ENCODE measurements around the gene TFF1. TPM values are rescaled to one million over a fixed set of nuclear protein-coding genes. Genes with fewer than 3 reads are reported as not detected.

Gene TFF1
- total RNA-seq, 1 experiment from 2014 or later: not detected

- Histone ChIP-seq H3K4me3 (no peak overlapping the region), H3K36me3 (no peaks in the 10 kb centered on the region), H3K27me3 (no peaks in the 10 kb centered on the region), H3K4me1 (no peaks in the 10 kb centered on the region), H3K9me3 (replicated peaks) (no peaks in the 10 kb centered on the region), H3K27ac (no peak overlapping the region)
- DNase-seq: no peak
Measured at GRCh38 chr21:42405064-42406013, 39.0 kb upstream of the TFF1 start.

GRCh38 chr21:42404539-42404938 is 38.2 kb upstream of the TFF1 start:
- Histone ChIP-seq H3K27ac (no peak overlapping the region), H3K36me3 (no peaks in the 10 kb centered on the region), H3K9me3 (replicated peaks) (no peaks in the 10 kb centered on the region), H3K27me3 (no peaks in the 10 kb centered on the region), H3K4me3 (no peak overlapping the region), H3K4me1 (no peaks in the 10 kb centered on the region)
- DNase-seq: no peak

- Histone ChIP-seq H3K27me3 (no peaks in the 10 kb centered on the region), H3K36me3 (no peaks in the 10 kb centered on the region), H3K27ac (no peak within 1 kb of the TSS), H3K9me3 (replicated peaks) (no peaks in the 10 kb centered on the region), H3K4me3 (no peak within 1 kb of the TSS), H3K4me1 (no peaks in the 10 kb centered on the region)
- no peak for DNase-seq
Measured at GRCh38 chr21:42403611-42404231, 37.4 kb upstream of the TFF1 start, which contains the start of gene UBASH3A. Gene UBASH3A, plus strand, starts transcription at chr21:42403902. Its CDS starts 44 bp downstream, at chr21:42403946.

- Histone ChIP-seq H3K4me3 (no peak overlapping the region), H3K27me3 (no peaks in the 10 kb centered on the region), H3K36me3 (no peaks in the 10 kb centered on the region), H3K9me3 (replicated peaks) (no peaks in the 10 kb centered on the region), H3K27ac (no peak overlapping the region), H3K4me1 (no peaks in the 10 kb centered on the region)
- no peak for DNase-seq
Measured at GRCh38 chr21:42401820-42402251, 35.5 kb upstream of the TFF1 start.

- H3K27ac ChIP-seq: no peak overlapping the region
- DNase-seq: no peak
- no peaks in the 10 kb centered on the region for H3K36me3 ChIP-seq
- H3K9me3 ChIP-seq (replicated peaks): no peaks in the 10 kb centered on the region
- H3K4me3 ChIP-seq: no peak overlapping the region
- H3K4me1 ChIP-seq: no peaks in the 10 kb centered on the region
- H3K27me3 ChIP-seq: no peaks in the 10 kb centered on the region
Measured at GRCh38 chr21:42401154-42401553, 34.8 kb upstream of the TFF1 start.

GRCh38 chr21:42400525-42400924 is 34.2 kb upstream of the TFF1 start:
- no peak overlapping the region for H3K27ac ChIP-seq
- no peak for DNase-seq
- H3K9me3 ChIP-seq (replicated peaks): no peaks in the 10 kb centered on the region
- H3K27me3 ChIP-seq: no peaks in the 10 kb centered on the region
- no peak overlapping the region for H3K4me3 ChIP-seq
- no peaks in the 10 kb centered on the region for H3K4me1 ChIP-seq
- H3K36me3 ChIP-seq: no peaks in the 10 kb centered on the region

GRCh38 chr21:42398436-42399028 is 32.2 kb upstream of the TFF1 start:
- H3K36me3 ChIP-seq: no peaks in the 10 kb centered on the region
- no peaks in the 10 kb centered on the region for H3K4me1 ChIP-seq
- no peak overlapping the region for H3K4me3 ChIP-seq
- H3K27ac ChIP-seq: no peak overlapping the region
- DNase-seq: no peak
- H3K27me3 ChIP-seq: no peaks in the 10 kb centered on the region
- H3K9me3 ChIP-seq (replicated peaks): no peaks in the 10 kb centered on the region

- Histone ChIP-seq H3K27me3 (no peaks in the 10 kb centered on the region), H3K36me3 (no peaks in the 10 kb centered on the region), H3K9me3 (replicated peaks) (no peaks in the 10 kb centered on the region), H3K4me3 (no peak overlapping the region), H3K4me1 (no peaks in the 10 kb centered on the region), H3K27ac (no peak overlapping the region)
- DNase-seq: no peak
Measured at GRCh38 chr21:42397746-42398394, 31.5 kb upstream of the TFF1 start.

- no peak for DNase-seq
- no peaks in the 10 kb centered on the region for H3K4me1 ChIP-seq
- H3K36me3 ChIP-seq: no peaks in the 10 kb centered on the region
- no peaks in the 10 kb centered on the region for H3K9me3 ChIP-seq (replicated peaks)
- H3K4me3 ChIP-seq: no peak overlapping the region
- no peaks in the 10 kb centered on the region for H3K27me3 ChIP-seq
- H3K27ac ChIP-seq: no peak overlapping the region
Measured at GRCh38 chr21:42396799-42397745, 30.7 kb upstream of the TFF1 start.

GRCh38 chr21:42395905-42396651 is 29.7 kb upstream of the TFF1 start, which contains the start of gene TMPRSS3:
Gene TMPRSS3, minus strand, starts transcription at chr21:42396052. Its CDS starts 635 bp downstream, at chr21:42395417.
- Histone ChIP-seq H3K4me1 (no peaks in the 10 kb centered on the region), H3K27me3 (no peaks in the 10 kb centered on the region), H3K4me3 (no peak within 1 kb of the TSS), H3K27ac (no peak within 1 kb of the TSS), H3K36me3 (no peaks in the 10 kb centered on the region), H3K9me3 (replicated peaks) (no peaks in the 10 kb centered on the region)
- no peak for DNase-seq

- no peaks in the 10 kb centered on the region for H3K27me3 ChIP-seq
- DNase-seq: no peak
- H3K27ac ChIP-seq: no peak overlapping the region
- no peaks in the 10 kb centered on the region for H3K36me3 ChIP-seq
- no peaks in the 10 kb centered on the region for H3K9me3 ChIP-seq (replicated peaks)
- no peaks in the 10 kb centered on the region for H3K4me1 ChIP-seq
- H3K4me3 ChIP-seq: no peak overlapping the region
Measured at GRCh38 chr21:42395302-42395701, 29.0 kb upstream of the TFF1 start.

- H3K27me3 ChIP-seq: no peaks in the 10 kb centered on the region; the same call in 1 of the 2 replicates
- no peak overlapping the region for H3K27ac ChIP-seq
- H3K9me3 ChIP-seq (replicated peaks): no peaks in the 10 kb centered on the region
- DNase-seq: no peak
- H3K36me3 ChIP-seq: no peaks in the 10 kb centered on the region
- H3K4me1 ChIP-seq: no peaks in the 10 kb centered on the region
- H3K4me3 ChIP-seq: no peak overlapping the region
Measured at GRCh38 chr21:42393443-42393950, 27.2 kb upstream of the TFF1 start.
